Heart left ventricle (tissue), 13 donors: ENCODE results near the gene NR1H2.

Source experiments
- CTCF ChIP-seq, 12 donors: fragments of 200-600 bp; sonication (generic) in 4 of 12; IDR thresholded peaks; one replicate each; pipeline versions ENCODE4 v1.5.0 to v1.8.0; 2018 to 2022; ENCODE audit warnings: antibody characterized with exemption in 12 of 12, mild to moderate bottlenecking in 5 of 12
- POLR2A ChIP-seq, 2 donors: fragments of 450-650 bp; IDR thresholded peaks; one replicate each; pipeline ENCODE4 v1.6.1; 2017; ENCODE audit warnings: antibody characterized with exemption in 2 of 2, mild to moderate bottlenecking in 2 of 2, moderate library complexity in 2 of 2
- donor health status: ischemic (EF 13 %, LVEDD 7.1; RV severe dilation, severe dysfunction).
- donor health status: DM: no; HTN: yes; CAD: no.
- donor health status: DM: no; HTN: no; CAD: no.
- donor health status: ischemic (EF 25% LVEDD 6.9; RV normal size, moderate dysfunction).
- donor health status: ischemic (EF 25% LVEDD 5.7; RV mildly dilated, moderate dysfunction).
- donor health status: ischemic (EF 35%, LVEDD 5.7; RV mildly dilated, moderate dysfunction).
- donor health status: nonischemic (EF 11% LVEDD 7.7; RV severe dilation, severe dysfunction).
- donor health status: DM: yes; HTN: yes; CAD: no.
- donor health status: PGD.
- donor health status: ischemic (EF 29% LVEDD 5.4; RV normal size, mild dysfunction).
- donor health status: nonischemic (EF 23%, LVEDD 6.1; RV moderate dilation, normal function).

DNA sequence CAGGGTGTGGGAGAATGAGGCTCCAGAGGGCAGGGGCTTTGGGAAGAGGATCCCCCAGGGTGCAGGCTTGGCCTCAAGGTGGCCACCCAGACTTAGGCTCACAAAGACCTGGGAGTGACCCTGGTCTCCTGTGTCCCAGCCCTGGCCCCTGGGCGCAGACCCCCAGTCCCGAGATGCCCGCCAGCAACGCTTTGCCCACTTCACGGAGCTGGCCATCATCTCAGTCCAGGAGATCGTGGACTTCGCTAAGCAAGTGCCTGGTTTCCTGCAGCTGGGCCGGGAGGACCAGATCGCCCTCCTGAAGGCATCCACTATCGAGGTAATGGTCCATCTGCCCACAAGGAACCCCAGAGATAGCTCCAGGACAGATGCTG lies 2.6 kb downstream of the NR1H2 start:
- TF ChIP-seq CTCF (IDR thresholded peaks at IDR 0.05) (no peak), POLR2A (IDR thresholded peaks at IDR 0.05) (no peak)
